Activated CD4-positive, CD25-positive, alpha-beta regulatory T cell treated with anti-CD3 and anti-CD28 coated beads, Interleukin-2, amount 50 U/mL, for 72 hours (primary cell): ENCODE data around the gene SCAMP3.
"Not testable (repeated sequence)": the region's sequence is repeated elsewhere in the genome, so short reads cannot be mapped to it uniquely, and the experiment has no call there.

Source experiments
- DNase-seq: peaks from one replicate; pipeline ENCODE4 v3.0.0; 2021

Gene SCAMP3

DNA sequence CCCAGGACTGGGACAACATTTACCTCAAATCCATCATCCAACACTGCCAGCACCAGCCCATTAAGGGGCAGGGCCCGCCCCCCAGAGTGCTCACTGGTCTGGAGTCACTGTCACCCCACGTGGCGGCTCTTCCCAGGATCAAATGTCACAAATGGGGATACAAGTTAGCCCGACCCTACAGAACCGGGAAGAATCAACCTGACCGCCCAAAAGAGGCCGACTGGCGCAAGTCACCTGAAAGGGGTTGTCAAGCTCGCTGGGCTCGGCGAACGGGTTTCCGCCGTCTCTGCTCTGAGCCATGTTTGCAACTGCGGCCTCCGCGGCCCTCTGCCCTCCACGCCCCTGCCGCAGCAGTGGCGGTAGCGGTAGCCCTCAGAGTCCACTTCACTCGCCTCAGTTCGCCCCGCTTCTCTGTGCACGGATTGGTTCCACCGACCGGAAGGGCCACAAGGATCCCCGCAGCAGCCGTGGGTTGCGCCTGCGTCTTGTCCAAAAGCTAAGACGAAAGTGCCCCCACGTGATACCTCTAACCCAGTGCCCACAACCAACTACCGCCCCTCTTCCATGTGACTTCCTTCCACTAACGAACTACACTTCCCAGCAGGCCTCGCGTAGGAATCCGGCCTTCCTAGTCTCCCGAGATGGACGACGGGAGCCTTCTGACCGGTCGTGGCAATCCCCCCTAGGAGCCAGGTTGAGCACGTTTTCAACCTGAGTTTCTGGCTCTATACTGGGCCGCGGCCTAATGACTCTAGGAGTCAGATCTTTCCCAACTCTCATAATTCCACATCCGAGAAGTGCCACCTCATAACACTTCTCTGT is at the start of gene SCAMP3:
TSS of gene SCAMP3 (minus strand) at position 509 of the 822 bp plus-strand sequence. CDS start at position 300, 209 bp downstream.
- DNase-seq: peak; percentile 84

DNA sequence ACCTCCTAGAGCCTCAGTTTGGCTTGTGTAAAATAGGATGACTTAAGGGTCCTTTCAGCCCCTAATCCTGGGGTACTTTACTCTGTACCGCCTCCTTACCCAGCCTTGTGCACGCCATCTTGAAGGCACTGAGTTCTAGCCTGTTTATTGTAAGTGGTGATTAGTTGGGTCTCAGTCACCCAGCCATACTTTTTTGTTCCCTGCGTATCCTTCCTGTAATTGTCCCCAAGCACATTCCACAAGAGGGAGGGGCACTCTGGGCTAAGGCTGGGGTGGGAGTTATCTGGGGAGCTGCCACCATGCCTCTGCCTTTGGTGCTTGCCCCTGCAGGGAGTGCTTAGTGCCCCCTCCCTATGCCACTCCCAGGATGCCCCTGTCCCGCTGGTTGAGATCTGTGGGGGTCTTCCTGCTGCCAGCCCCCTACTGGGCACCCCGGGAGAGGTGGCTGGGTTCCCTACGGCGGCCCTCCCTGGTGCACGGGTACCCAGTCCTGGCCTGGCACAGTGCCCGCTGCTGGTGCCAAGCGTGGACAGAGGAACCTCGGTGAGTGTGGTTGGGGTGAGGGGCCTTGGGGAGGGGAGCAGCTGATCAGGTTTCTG is 47.4 kb upstream of the SCAMP3 start:
- no peak for DNase-seq

DNA sequence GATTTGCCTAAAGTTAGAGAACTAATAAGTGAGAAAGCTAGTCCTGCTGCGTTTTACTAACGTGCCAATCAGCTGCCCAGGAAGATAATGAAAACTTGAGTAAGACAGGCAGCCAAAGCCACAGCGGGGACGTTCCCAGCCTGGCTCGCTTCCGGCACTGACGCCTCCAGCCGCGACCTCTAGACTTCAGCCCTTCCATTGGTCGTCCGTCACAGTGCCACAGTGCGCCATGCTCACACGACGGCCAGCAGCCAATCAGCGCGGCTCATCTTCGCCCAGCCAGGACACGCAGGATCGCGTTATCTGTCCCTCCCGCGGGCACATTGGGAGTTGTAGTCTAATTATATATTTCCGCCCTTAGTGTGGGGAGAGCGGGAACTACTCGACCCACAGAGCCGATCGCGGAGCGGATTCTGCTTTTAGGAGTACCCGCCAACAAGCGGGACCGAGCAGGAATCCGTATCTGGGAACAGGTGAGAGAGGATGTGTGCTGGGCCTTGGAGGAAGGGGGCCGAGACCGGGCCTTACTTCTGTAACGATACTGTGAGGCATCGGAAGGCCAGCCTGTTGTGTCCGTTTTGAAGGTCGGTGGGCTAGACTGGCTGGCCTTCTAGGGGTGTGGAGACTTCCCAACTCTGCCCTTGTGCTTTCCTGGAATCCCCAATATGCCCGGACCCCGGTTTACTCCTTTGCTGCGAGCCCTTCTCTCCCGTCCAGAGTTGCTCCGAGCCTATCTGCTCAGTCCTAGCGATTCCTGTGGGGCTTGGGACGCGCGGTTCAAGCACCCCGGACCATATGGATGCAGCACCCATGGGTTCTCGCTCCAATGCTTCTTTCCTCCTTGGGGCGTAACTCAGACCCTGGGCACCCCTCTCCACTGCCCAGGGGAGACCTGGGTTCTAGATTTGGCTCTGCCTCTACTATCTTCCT is 46.6 kb upstream of the SCAMP3 start, which contains the start of gene FDPS:
TSS of gene FDPS (plus strand) at position 374 of the 930 bp plus-strand sequence. CDS start 924 bp downstream, outside the sequence.
- DNase-seq: peak; percentile 93

DNA sequence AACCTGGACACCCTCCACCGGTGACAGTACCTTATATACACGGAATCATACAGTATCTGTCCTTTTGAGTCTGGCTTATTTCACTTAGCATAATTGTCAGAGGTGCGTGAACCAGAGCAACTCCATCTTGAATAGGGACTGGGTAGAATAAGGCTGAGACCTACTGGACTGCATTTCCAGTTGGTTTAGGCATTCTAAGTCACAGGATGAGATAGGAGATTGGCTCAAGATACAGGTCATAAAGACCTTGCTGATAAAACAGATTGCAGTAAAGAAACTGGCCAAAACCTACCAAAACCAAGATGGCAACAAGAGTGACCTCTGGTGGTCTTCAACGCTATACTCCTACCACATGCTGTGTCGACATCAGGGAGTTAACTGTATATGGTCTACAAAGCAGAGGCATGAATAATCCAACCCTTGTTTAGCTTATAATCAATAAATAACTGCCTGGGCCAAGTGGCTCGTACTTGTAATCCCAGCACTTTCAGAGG is 45.1 kb upstream of the SCAMP3 start:
- no peak for DNase-seq

DNA sequence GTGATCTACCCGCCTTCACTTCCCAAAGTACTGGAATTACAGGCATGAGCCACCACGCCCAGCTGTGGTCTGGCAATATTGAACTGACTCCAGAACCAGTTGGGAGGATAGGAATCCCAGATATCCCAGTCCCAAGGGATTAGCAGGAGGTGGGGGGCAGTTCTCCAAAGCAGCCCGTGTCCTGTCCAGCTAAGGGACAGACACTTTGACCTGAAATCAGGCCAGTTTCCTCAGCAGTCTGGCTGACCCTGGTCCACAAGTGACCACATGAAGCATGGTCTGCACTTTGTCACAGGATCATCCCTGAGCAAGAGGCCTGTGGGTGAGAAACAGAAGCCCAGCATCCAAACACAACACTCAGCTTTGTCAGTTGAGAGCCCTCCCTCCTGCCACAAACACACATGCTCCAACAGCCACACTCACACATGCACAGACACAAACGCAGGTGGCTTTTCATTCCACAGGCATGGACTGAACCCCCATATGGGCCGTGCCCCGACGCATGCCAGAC is 43.8 kb upstream of the SCAMP3 start:
- DNase-seq: no peak

DNA sequence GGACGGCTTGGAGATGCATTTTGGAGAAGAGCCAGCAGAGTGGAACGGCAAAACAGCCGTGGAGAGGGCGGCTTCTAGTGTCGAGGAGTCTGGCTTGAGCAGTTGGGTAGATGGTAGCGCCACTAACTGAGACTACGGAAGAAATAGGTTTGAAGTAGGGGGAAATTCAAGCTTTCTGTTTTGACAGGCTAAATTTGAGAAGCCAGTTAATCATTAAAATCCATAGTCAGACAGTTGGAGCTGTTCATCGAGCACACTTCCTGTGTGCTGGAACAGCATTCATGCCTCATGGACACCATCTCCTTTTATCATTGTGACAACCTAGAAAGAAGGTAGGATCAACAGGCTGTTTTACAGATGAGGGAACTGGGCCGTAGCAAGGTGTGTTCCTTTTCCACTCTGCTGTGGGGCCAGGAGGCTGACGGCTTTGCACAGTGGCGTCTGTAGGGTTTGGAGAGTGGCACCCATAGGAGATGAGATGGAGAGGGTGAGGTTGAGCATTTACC is 42.5 kb upstream of the SCAMP3 start:
- DNase-seq: no peak

DNA sequence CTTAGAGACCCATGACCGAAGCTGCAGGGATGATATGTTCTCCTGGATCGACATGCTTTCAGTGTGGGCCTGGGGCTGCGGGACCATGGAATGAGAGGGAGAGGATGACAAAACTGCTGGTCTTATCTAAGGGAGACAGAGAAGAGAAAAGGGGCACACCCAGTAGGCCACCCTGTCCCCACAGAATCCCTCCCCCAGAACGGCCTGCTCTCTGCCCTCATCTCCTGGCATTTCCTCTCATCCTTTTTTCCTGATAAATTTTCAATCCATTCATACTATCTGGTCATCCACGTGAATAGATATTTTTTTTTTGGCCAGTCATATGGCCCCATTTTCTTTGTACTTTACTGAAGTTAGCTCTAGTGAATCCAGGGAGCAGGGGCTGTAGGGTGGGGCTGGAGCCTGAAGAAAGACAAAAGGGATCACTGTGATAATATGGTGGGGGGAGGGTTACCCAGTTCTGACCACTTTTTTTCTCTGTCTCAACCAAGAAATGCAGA is 39.2 kb upstream of the SCAMP3 start, which contains the start of gene PKLR:
TSS of gene PKLR (minus strand) at position 97 of the 500 bp plus-strand sequence. CDS start at position 54, 43 bp downstream.
- DNase-seq: no peak

DNA sequence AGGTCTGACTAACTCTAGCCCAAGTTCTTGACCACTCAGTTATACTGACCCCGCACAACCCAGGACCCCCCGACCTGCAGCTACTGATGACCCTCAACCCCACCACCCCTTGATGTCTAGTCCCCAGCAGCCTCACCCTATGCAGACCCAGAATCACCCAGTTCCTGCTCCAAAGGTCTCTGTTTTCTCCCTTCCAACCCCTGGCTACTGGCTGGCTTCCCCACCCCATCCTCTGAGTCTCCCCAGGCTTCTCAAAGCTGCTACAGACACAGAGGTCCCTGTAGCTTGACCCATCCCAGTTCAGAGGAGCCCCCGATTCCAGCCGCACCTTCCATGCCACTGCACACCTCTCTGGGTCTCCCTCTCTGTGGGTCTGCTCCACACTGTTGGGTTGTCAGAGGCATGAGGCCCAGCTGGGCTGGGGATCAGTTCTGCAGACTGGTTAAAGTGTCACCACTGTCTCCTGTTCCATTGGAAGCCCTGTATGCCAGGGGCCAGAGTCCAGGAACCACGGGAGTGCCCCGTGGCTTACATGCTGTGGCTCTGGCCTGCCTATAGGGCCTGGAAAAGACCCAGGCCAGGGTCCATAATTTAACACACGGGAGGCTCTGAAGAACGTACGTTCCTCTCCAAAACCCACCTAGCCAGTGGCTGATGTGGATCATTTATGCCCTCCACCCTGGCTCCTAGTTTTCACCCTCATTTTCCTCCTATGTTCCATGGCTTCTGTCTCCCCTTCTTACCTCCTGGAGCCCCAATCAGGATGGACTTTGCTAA is 38.6 kb upstream of the SCAMP3 start:
- no peak for DNase-seq

DNA sequence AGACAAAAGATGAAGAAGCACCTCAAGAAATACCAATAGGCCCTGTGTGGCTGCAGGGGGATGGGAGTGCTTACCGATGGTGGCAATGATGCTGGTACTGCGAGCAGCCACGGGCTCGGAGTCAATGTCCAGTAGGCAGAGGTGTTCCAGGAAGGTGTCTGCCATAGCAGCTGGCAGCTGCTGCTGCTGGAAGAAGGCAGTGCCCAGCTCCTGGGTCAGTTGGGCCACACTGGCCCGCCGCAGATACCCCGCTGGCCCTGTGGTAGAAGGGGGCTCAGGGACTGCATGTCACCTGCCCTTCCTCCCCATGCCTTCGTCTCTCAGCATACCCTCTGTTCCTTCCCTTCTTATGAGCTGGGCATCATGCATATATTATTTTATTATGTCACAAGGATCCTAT is 37.9 kb upstream of the SCAMP3 start:
- no peak for DNase-seq

DNA sequence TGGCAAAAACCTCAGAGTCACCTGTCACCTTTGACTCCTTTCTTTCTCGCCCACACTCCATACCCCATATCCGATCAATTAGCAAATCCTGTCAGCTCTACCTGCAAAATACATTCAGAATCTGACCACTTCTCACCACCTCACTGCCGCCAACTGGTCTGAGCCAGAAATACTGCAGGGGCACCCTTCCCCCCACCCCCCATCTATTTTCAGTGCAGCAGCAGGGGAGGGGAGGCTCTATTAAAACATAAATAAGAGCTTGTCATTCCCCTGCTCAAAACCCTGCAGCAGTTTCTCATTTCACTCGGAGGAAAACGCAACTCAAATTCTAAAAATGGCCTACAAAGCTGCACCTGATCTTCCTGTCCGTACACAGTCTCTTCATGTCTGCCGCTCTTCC is 35.2 kb upstream of the SCAMP3 start:
- DNase-seq: no peak

DNA sequence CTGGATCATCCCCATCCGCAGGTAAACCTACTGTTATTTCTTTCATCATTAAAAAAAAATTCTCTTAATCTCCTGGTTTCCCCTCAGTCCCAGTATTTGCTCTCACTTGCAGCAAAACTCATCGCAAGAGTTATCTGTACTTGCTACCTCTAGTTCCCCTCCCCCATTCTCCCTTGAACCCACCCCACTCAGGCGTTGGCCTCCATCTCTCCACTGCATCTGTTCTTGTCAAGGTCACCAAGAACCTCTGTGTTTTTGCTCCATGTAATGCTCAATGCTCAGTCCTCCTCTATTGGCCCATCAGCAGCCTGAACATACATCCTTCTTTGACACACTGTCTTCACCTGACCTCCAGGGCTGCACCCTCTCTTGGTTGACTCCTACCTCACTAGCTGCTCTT is 34.5 kb upstream of the SCAMP3 start:
- DNase-seq: no peak

DNA sequence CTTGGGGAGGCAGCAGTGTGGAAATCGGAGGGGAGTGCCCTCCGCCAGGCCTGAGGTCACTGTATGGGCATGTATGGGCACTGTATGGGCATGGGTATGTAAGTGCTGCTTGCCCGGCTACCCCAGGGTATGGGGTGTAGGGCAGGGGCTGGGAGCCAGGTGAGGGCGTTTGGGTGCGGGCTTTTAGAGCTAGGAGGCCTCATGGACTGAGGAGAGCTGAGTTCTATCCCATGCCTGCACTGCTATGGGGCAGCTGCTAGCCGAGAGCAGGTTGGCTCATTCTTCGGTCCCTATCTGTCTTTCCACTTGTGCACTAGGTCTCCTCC is 33.7 kb upstream of the SCAMP3 start:
- DNase-seq: no peak

DNA sequence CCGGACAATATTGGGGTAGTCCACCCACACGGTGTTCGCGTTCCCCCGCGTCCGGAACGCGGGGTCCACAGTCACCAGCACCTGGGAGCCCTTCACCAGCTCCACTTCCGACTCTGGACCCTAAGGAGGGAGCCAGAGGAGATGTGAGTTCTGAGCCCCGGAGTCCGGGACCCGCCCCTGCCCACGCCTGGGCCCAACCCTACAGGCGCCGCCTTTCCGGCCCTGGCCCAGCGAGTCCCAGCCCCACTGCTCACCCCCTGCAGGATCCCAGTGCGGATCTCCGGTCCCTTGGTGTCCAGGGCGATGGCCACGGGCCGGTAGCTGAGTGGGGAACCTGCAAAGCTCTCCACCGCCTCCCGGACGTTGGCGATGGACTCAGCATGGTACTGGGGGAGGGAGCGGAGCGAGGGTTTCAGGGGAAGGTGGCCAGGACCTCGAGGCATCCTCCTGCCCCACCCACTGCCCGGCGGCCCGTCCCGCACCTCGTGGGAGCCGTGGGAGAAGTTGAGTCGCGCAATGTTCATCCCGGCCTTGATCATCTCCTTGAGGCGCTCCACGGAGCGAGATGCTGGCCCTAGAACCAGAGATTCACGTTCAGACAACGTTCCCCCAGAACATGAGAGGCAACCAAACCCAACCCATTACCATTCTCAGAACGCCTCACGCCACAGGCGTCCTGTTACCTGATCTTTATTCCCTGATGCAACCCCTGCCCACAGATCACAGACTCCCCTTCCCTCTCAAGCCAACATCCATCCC is 33.2 kb upstream of the SCAMP3 start:
- no peak for DNase-seq

DNA sequence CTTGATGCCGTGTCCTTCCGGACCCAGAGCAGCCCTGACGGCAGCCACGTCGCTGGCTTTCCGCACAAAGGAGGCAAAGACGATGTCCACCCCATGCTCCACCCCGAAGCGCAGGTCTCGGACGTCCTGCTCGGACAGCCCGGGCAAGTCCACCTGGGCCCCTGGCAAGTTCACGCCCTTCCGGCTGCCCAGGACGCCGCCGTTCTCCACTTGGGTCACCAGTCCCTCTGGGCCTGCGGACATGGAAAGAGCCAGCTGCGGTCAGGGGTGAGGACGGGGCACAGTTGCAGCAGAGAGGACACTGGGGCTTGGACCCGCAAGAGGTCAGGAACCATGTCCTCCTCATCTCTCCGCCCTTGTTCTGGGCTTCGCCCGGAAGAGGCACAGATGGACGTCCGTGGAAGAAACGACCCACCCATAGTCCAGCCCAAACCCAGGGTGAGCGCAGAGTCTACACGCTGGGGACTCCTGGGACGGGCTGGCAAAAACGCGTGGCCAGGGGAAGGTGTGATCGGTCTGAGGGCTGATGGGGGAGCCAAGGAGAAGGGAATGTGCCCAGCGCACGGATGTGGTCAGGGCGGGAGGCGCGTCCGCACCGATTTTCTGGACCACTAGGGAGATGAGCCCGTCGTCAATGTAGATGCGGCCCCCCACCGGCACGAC is 32.5 kb upstream of the SCAMP3 start:
- DNase-seq: no peak

DNA sequence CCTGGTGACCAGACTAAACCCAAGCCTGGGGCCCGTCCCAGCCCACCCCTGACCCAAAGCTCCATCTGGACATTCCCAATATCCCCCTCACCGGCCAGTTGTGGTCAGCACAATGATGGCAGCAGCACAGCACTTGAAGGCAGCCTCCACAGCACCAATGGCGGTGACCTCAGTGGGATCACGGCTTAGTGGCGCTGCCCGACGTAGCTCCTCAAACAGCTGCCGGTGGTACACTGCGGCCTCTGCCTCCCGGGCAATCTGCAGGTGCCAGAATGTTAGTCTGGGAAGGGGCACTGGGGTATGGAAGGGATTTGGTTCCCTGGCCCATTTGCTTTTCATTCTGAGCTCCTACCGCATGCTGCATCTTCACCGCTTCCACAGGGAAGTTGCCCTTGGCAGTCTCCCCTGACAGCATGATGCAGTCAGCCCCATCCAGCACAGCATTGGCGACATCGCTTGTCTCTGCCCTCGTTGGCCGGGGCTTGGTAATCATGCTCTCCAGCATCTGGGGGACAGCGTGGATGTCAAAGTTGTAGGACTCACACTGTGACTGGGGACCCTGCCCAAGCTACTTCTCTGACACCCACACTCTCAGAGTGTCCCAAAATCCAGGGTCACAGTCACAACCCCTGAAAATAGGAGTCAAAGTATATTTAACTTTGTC is 31.1 kb upstream of the SCAMP3 start:
- DNase-seq: no peak

DNA sequence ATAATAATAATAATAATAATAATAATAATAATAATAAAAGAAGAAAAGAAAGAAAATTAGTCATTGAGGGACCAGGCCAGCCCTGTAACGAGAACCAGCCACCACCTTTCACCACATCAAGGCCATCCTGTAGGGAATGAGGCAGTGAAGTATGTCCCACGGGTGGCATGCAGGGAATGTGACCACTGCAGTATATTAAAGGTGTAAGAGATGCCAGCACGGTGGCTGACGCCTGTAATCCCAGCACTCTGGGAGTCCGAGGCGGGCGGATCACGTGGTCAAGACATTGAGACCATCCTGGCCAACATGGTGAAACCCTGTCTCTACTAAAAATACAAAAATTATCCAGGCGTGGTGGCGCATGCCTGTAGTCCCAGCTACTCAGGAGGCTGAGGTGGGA is 28.8 kb upstream of the SCAMP3 start:
- not testable (repeated sequence) for DNase-seq

DNA sequence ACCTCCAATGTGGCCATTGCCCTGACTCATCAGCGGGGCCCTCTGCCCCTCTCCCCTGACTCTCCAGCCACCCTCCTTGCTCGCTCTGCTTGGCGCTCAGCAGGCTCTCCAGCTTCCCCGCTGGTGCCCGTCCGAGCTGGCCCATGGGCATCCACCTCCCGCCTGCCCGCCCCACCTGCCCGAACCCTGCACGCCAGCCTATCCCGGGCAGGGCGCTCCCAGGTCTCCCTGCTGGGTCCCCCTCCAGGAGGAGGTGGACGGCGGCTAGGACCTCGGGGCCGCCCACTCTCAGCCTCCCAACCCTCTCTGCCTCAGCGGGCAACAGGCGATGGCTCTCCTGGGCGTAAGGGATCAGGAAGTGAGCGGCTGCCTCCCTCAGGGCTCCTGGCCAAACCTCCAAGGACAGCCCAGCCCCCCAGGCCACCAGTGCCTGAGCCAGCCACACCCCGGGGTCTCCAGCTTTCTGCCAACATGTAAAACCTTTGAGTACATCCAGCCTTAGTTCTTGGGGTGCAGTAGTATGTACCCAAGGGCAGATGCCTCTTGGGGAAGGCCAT is 25.9 kb upstream of the SCAMP3 start:
- DNase-seq: no peak

DNA sequence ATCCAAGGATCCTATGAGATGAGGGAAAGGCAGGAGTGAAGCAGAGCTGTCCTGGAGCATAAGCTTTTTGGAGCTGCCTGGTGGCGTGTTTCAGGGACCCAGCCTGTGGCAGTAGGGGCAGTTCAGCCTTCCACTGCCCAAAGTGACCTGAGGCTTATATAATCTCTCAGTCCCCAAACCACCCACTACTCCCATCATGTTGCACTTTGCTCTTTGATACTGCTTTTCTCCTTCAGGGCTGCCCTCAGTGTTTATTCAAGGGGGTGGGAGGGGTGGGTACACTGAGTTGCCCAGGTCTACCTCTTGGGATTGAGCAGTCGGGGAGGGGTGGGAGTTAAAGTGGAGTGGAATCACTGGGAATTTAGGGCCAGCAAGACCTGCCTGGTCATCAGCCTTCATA is 24.4 kb upstream of the SCAMP3 start:
- no peak for DNase-seq

DNA sequence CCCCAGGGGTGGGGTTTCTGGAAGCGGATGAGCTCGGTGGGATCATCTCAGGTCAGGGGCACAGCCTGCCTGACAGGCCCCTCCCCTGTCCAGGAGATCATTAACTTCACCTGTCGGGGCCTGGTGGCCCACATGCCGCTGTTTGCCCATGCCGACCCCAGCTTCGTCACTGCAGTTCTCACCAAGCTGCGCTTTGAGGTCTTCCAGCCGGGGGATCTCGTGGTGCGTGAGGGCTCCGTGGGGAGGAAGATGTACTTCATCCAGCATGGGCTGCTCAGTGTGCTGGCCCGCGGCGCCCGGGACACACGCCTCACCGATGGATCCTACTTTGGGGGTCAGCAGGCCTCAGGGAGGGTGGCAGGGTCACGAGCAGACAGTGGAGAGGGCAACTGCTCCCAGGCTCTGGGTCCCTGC is 23.5 kb upstream of the SCAMP3 start:
- DNase-seq: no peak
